ENCODE results near the gene RNF44.

DNA sequence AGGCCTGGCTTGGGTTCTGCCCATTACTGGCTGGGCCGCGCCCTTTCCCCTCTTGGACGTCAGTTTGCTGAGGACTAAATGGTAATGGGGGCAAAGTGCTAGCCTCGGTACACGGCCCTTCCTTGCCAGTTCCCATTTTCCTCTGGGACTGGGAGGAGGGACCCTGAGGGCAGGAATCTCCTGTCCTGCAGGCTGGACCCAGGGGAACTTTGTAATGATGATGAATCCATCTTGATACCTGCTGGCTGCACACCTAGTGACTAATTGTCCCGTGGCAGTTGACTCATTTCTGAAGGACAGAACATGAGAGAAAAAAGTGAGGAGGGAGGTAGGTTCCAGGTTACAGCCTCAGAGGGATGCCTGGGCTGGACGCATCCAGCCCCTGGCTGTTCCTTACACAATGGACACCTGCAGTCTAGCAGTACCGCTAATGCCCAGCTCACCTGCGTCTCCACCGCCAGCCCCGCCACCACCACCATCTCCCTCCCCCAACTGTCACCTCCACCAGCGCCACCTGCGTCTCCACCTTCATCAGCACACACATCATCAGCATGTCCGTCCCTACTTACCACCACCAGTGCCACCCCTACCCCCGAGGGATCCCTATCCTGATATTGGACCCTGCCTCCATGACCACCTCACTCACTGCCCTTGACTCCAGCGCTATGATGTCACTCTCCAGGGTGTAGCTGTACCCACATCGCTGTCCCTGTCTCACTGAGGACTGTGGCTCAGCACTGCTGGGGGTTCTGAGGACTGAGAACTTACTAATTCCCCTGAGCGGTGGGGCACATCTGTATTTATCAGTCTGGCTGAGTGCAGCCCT lies 16.3 kb upstream of the RNF44 start:
- TF ChIP-seq, protein P1, sequence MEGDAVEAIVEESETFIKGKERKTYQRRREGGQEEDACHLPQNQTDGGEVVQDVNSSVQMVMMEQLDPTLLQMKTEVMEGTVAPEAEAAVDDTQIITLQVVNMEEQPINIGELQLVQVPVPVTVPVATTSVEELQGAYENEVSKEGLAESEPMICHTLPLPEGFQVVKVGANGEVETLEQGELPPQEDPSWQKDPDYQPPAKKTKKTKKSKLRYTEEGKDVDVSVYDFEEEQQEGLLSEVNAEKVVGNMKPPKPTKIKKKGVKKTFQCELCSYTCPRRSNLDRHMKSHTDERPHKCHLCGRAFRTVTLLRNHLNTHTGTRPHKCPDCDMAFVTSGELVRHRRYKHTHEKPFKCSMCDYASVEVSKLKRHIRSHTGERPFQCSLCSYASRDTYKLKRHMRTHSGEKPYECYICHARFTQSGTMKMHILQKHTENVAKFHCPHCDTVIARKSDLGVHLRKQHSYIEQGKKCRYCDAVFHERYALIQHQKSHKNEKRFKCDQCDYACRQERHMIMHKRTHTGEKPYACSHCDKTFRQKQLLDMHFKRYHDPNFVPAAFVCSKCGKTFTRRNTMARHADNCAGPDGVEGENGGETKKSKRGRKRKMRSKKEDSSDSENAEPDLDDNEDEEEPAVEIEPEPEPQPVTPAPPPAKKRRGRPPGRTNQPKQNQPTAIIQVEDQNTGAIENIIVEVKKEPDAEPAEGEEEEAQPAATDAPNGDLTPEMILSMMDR (IDR thresholded peaks at IDR 0.05) = no peak
- TF ChIP-seq POLR2A (IDR thresholded peaks at IDR 0.05) = no peak
